AG04450 (cell line): Measurements from ENCODE around the gene GARIN5A. TPM values are rescaled to one million over a fixed set of nuclear protein-coding genes. Genes with fewer than 3 reads are reported as not detected.
A peak's percentile ranks its signal among the peaks of the same experiment; 100 is the strongest.

Experiments
- CTCF ChIA-PET: fragments of 300-600, 350-600 bp; formaldehyde crosslinking; extraction: SDS; loops from one replicate; lab custom pipeline; 2022; ENCODE audit warnings: antibody characterized with exemption, inconsistent platforms; lab: Charles Lee
- POLR2A ChIA-PET: fragments of 350-600 bp; formaldehyde crosslinking; extraction: SDS; loops from one replicate; lab custom pipeline; 2021; ENCODE audit warnings: antibody characterized with exemption, inconsistent platforms; lab: Yijun Ruan, JAX
- DNase-seq: peaks from one replicate; pipeline ENCODE4 v3.0.0-alpha.2; 2011; ENCODE audit warnings: low read depth, low spot score
- H3K27ac ChIP-seq: one replicate; pipeline ENCODE4 v1.5.1; 2012; ENCODE audit warnings: low read depth, low read length, control low read depth
- H3K27me3 ChIP-seq: one replicate; pipeline ENCODE4 v1.6.0; 2012; ENCODE audit warnings: low read length; ENCODE audit not compliant: control insufficient read depth, insufficient read depth
- H3K4me3 ChIP-seq: 2 replicates; pipeline ENCODE4 v1.5.1; 2011; ENCODE audit warnings: mild to moderate bottlenecking, low read depth, low read length, control low read depth
- H3K9me3 ChIP-seq: 2 replicates; pipeline ENCODE4 v1.5.1; 2012; ENCODE audit warnings: low read length; ENCODE audit not compliant: control insufficient read depth, insufficient read depth
- CTCF ChIP-seq: IDR thresholded peaks from 2 replicates; pipeline ENCODE4 v1.5.1; 2011; ENCODE audit warnings: low read depth, low read length, control low read depth, inconsistent platforms
- polyA plus RNA-seq: library from polyadenylated mRNA; depleted of rRNA; stranded (reverse); fragments of >200 nt; gene quantifications from 2 replicates; pipeline ENCODE4 v1.2.3, GENCODE V29; 2011

GARIN5A gene
- polyA plus RNA-seq, 1 experiment: 0.32 TPM

DNA sequence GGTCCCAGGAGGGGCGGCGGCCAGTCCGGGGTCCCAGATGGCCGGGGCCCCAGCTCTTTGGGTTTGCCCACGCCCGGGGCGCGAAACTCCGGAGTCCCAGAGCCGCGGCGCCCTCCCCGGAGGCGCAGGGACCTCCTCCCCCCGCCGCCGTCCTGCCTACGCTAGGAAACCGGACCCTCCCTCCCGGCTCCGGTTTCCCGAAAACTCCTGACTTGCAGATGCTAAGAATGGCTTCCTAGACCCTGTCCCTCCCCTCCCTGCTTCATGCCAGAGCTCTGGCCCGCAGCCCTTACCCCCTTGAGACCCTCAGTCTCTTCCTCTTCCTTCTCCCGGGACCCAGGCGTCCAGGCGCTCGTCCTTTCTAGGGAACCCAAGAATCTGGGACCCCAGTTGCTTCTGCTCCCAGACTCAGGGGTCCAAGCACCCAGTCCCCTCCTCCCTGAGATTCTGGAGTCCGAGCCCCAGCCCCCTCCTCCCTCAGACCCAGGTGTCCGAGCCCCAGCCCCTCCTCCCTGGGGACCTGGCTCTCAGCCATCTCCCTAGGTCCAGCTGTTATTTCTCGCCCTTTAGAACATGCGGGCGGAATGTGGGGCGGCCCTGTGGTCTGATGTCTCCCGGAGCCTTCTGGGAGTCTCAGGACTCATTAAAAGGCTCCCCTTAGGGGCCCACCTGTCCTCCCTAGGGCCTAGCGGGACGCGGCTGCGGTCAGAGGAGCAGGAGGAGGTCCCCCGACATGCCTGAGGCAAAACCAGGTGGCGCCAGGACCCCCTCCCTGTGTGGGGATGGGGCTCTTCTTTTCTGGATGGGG, 44.2 kb downstream of the GARIN5A start, which contains the start of gene MYBPC2:
Gene MYBPC2 (plus strand): TSS at position 672 of the 808 bp plus-strand sequence. CDS start 62 bp downstream, at position 734.
- Histone ChIP-seq H3K27ac (no peak within 1 kb of the TSS), H3K4me3 (peak within 1 kb of the TSS; percentile 67), H3K9me3 (no peaks in the 10 kb centered on the region; the same call in 1 of the 2 replicates), H3K27me3 (peaks cover 37% of the 10 kb centered on the region)
- CTCF ChIA-PET: interaction anchor here (1.0 kb wide), 1 partner anchor 64 kb away, joined by 3 read pairs; no protein-coding TSS in a partner anchor
- POLR2A ChIA-PET: no interaction called here
- no peak for DNase-seq
- no peak for TF ChIP-seq CTCF

DNA sequence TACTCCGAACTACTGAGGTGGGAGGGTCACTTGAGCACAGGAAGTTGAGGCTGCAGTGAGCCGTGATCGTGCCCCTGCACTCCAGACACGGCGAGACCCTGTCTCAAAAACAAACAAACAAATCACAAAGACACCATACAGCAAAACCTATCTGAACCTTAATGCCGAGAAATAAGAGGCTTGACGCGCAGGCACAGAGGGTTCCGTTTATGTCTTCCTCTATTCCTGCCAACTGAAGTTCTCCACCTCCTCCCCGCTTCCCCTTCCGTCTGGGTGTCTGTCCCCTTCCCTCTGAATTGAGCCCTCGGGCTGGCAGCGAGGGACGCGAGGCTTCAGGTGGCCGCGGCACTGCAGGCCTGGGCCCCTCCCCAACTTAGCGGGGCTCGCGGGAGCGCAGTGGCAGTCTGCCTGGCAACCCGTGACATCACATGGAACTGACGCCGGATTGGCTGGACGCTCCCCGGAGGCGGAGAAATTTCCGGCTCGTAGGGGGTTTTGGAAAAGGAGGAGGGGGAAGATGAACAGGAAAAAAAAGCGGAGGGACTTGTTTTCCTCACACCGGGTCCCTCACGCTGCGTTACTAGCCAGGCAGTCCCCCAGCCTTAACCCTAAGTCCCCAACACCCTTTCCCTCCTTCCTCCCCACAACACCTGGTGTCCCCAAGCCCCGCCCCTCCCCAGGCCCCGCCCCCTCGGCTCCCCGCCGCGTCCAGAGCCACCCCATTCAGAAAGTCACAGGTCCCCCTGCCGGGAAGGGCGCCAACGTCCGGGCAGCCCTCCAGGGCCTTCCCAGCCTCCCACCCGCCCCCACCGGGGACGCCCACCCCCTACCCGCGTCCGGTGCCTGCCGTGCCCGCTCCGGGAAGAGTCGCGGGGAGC, 45.1 kb downstream of the GARIN5A start:
- TF ChIP-seq CTCF: no peak
- ChIA-PET CTCF (interaction anchor here (0.6 to 1.0 kb wide), 2 partner anchors 63 to 64 kb away, joined by 3 to 5 read pairs; no protein-coding TSS in a partner anchor), POLR2A (no interaction called here)
- Histone ChIP-seq H3K4me3 (peak overlapping the region; percentile 67), H3K27me3 (peaks cover 39% of the 10 kb centered on the region), H3K9me3 (no peaks in the 10 kb centered on the region; the same call in 1 of the 2 replicates), H3K27ac (no peak overlapping the region)
- peak; percentile 11 for DNase-seq

- ChIA-PET CTCF (interaction anchor here (0.6 kb wide), 1 partner anchor 63 kb away, joined by 5 read pairs; no protein-coding TSS in a partner anchor), POLR2A (no interaction called here)
- Histone ChIP-seq H3K4me3 (no peak overlapping the region), H3K27ac (no peak overlapping the region), H3K27me3 (peaks cover 39% of the 10 kb centered on the region), H3K9me3 (no peaks in the 10 kb centered on the region; the same call in 1 of the 2 replicates)
- DNase-seq: no peak
- TF ChIP-seq CTCF: no peak
Observed at GRCh38 chr19:50430888-50431342, 45.7 kb downstream of the GARIN5A start.

GRCh38 chr19:50428772-50429463, 47.7 kb downstream of the GARIN5A start:
- Histone ChIP-seq H3K4me3 (no peak overlapping the region), H3K27me3 (peaks cover 39% of the 10 kb centered on the region), H3K9me3 (no peaks in the 10 kb centered on the region; the same call in 1 of the 2 replicates), H3K27ac (no peak overlapping the region)
- ChIA-PET POLR2A (no interaction called here), CTCF (no interaction called here)
- no peak for DNase-seq
- no peak for TF ChIP-seq CTCF
